Sciatic nerve (tissue), 2 donors: ENCODE results near the gene CRNN. TPM values are rescaled to one million over a fixed set of nuclear protein-coding genes. Genes with fewer than 3 reads are reported as not detected.

Source experiments
- ATAC-seq: fragments of 200-7000 bp; cut with Tn5 transposase; one replicate; pipeline ENCODE4 v1.9.1; 2020; ENCODE audit warnings: mild to moderate bottlenecking, moderate library complexity
- DNase-seq: peaks from one replicate; pipeline ENCODE4 v3.0.0-alpha.2; 2020; ENCODE audit warnings: low spot score
- intact Hi-C: fragments of 100-400 bp; cut with DNase I; formaldehyde crosslinking; loops from one replicate; pipeline ENCODE4 v1.14.2; 2022
- total RNA-seq: library from RNA; stranded (reverse); fragmentation: NEBNext Ultra II Directional; extraction: Animal tissue kit (Norgen Biotek cat#: 25700); gene quantifications from one replicate; pipeline ENCODE4 v1.2.1, GENCODE V29; 2021
- donor health status: DM: no; HTN: no; CAD: no.
- donor health status: DM: no; HTN: no; CAD: no.

Gene CRNN
- total RNA-seq, 1 donor from 2014 or later: not detected

GRCh38 chr1:152367436-152367835, 46.6 kb downstream of the CRNN start:
- ATAC-seq: no peak

GRCh38 chr1:152359906-152360305, 54.2 kb downstream of the CRNN start, which contains the start of gene FLG2:
TSS of gene FLG2 (minus strand) at chr1:152360006. CDS start at chr1:152358884, 1,122 bp downstream.
- DNase-seq: no peak
- ATAC-seq: no peak
- intact Hi-C loops: no loop called here

More at GRCh38 chr1:152367436-152367835, 46.6 kb downstream of the CRNN start:
- intact Hi-C loops: no loop called here
- no peak for DNase-seq

Other genes with a start within 250 kb of the CRNN start
- gene HRNR, start 190.1 kb downstream of the CRNN start, total RNA-seq: not detected
- 0.04 TPM for gene FLG, start 89.0 kb downstream of the CRNN start, total RNA-seq
- gene FLG2, start 54.3 kb downstream of the CRNN start, total RNA-seq: not detected
- gene LCE5A, start 96.5 kb upstream of the CRNN start, total RNA-seq: not detected
- not detected for gene CRCT1, start 100.2 kb upstream of the CRNN start, total RNA-seq
- gene LCE3E, start 152.5 kb upstream of the CRNN start, total RNA-seq: not detected
- gene LCE3D, start 166.3 kb upstream of the CRNN start, total RNA-seq: not detected
- gene LCE3C, start 186.0 kb upstream of the CRNN start, total RNA-seq: not detected
- not detected for gene LCE3B, start 199.5 kb upstream of the CRNN start, total RNA-seq
- not detected for gene LCE3A, start 208.8 kb upstream of the CRNN start, total RNA-seq
- gene LCE2D, start 249.1 kb upstream of the CRNN start, total RNA-seq: not detected